Fibroblast of the aortic adventitia (primary cell): ENCODE measurements around the gene IGF2BP3. TPM values are rescaled to one million over a fixed set of nuclear protein-coding genes. Genes with fewer than 3 reads are reported as not detected.
A peak's percentile ranks its signal among the peaks of the same experiment; 100 is the strongest.

ENCODE experiments used
- DNase-seq: peaks from one replicate; pipeline ENCODE4 v3.0.0-alpha.2; 2010; ENCODE audit warnings: low read depth
- H3K4me3 ChIP-seq: 2 replicates; pipeline ENCODE4 v1.5.1; 2011; ENCODE audit warnings: low read depth, mild to moderate bottlenecking, control low read depth, low read length, moderate library complexity
- total RNA-seq: library from RNA; depleted of rRNA; stranded (reverse); fragments of >200 nt; gene quantifications from 2 replicates; pipeline ENCODE4 v1.2.3, GENCODE V29; 2012; ENCODE audit warnings: low replicate concordance
- TF ChIP-seq, protein P1 (sequence below): IDR thresholded peaks from 2 replicates; pipeline ENCODE4 v1.5.1; 2011; ENCODE audit warnings: mild to moderate bottlenecking, low read length, control low read depth, inconsistent platforms; ENCODE audit not compliant: insufficient read depth

IGF2BP3 gene
- total RNA-seq, 1 donor: 116 TPM

GRCh38 chr7:23272275-23272674 is 198.0 kb downstream of the IGF2BP3 start:
- no peak overlapping the region for H3K4me3 ChIP-seq
- TF ChIP-seq, protein P1, sequence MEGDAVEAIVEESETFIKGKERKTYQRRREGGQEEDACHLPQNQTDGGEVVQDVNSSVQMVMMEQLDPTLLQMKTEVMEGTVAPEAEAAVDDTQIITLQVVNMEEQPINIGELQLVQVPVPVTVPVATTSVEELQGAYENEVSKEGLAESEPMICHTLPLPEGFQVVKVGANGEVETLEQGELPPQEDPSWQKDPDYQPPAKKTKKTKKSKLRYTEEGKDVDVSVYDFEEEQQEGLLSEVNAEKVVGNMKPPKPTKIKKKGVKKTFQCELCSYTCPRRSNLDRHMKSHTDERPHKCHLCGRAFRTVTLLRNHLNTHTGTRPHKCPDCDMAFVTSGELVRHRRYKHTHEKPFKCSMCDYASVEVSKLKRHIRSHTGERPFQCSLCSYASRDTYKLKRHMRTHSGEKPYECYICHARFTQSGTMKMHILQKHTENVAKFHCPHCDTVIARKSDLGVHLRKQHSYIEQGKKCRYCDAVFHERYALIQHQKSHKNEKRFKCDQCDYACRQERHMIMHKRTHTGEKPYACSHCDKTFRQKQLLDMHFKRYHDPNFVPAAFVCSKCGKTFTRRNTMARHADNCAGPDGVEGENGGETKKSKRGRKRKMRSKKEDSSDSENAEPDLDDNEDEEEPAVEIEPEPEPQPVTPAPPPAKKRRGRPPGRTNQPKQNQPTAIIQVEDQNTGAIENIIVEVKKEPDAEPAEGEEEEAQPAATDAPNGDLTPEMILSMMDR: no peak
- no peak for DNase-seq

GRCh38 chr7:23268746-23269145 is 201.5 kb downstream of the IGF2BP3 start:
- no peak for DNase-seq
- no peak overlapping the region for H3K4me3 ChIP-seq
- TF ChIP-seq, protein P1: no peak

- no peak for DNase-seq
- no peak overlapping the region for H3K4me3 ChIP-seq
- TF ChIP-seq, protein P1: no peak
These were observed 202.1 kb downstream of the IGF2BP3 start for GRCh38 chr7:23268167-23268566.

- TF ChIP-seq, protein P1: no peak
- no peak overlapping the region for H3K4me3 ChIP-seq
- DNase-seq: no peak
These were observed 202.9 kb downstream of the IGF2BP3 start for GRCh38 chr7:23267357-23267756.

- H3K4me3 ChIP-seq: no peak overlapping the region
- TF ChIP-seq, protein P1: no peak
- no peak for DNase-seq
These were observed 203.4 kb downstream of the IGF2BP3 start for GRCh38 chr7:23266918-23267317.

GRCh38 chr7:23264916-23265458 is 205.3 kb downstream of the IGF2BP3 start:
- H3K4me3 ChIP-seq: no peak overlapping the region
- TF ChIP-seq, protein P1: no peak
- DNase-seq: no peak

DNA sequence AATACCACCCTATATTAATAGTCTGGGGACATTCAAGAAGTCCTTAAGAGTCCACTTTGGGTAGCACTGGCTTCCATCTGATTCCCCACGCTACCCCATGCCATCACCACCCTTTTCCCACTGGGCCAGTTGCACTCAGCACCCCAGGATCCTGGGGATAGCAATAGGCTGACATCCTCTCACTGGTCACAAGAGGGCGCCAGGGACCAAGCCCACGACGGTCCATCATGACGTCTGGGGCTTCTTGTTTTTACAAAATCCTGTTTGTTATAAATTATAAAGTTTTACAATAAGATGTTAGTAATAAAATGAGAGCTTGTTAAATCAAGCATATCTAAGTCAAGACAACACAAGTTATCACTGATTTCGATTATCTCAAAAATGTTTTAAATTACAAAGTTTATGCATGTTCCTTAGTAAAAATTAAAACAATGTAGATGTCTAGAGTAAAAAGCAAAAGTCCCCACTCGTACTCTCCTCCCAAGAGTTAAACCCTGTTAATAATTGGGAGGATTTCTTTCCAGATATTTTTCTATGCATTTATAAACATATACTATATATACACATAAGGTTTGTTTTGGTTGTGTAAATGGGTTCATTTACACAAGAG is 208.3 kb downstream of the IGF2BP3 start:
- DNase-seq: peak; percentile 67
- no peak overlapping the region for H3K4me3 ChIP-seq
- TF ChIP-seq, protein P1: peak; percentile 93
